ENCODE data around the gene MTX3.

Gene MTX3

DNA sequence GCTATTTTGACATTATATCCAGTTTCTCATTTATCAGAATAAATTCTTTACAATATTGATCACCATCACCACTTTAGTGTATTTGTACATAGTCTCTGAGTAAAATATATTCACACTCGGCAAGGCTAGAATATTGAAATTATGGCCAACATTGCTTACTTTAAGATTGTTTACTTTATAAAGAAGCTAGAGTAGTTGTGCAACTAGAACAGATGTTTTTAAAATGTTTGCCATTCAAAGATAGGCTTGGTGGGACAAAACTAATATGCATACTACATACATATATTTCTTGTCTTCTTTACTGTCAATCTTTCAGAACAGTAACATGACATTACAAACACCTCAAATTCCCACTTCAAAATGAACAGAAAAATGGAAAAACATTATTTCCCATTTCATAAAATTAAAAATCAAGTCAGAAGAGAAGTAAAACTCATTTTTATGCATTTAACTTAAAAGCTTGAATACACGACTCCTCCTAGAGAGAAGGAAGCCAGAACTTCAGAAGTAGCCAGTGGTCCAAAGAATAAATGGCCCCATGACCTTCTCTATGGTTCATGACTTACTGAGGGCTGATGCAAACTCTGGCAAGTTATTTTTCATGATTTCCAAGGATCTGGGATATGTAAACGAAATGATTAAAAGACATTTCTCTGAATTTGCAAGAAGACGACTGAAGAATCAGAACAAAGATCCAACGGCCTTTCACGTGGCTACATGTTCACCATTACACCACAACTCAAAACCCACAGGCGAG is 14.1 kb downstream of the MTX3 start:
- DNase-seq: no peak

DNA sequence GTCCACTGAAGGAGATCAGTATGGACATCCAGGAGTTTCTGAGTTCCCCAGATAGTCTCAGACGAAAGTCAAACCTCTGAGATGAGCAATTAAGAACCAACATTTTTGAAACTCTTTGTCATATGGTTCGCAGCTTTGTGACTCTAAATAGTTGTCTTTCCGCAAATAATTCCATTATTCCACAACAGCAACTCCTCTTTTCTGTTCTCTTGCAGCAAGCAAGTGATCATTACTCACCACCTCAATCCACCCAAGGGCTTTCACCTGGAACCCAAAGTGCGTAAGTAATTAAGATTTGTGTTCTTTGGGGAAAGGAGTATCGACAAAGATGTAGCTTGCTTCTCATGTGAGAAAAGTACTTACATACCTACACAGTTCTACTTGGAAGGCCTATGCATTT is 15.6 kb downstream of the MTX3 start:
- no peak for DNase-seq

DNA sequence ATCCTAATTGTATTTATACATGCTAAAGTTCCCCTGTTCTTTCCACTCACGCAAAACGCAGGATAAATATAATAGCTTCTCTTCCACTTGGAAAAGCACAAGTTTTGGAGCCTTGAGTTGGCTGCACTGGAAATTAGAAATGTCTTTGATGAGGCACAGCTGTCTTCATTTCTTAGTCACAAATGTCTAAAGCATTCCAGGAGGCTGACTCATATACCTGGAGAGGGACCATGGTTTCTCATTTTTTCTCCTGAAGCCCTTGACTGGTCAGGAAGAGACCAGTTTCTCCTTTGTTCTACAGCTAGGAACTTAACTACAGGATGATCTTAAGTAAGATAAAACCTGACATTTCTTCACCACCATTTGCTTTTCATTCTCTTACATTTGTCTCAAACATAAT is 16.2 kb downstream of the MTX3 start:
- DNase-seq: no peak

DNA sequence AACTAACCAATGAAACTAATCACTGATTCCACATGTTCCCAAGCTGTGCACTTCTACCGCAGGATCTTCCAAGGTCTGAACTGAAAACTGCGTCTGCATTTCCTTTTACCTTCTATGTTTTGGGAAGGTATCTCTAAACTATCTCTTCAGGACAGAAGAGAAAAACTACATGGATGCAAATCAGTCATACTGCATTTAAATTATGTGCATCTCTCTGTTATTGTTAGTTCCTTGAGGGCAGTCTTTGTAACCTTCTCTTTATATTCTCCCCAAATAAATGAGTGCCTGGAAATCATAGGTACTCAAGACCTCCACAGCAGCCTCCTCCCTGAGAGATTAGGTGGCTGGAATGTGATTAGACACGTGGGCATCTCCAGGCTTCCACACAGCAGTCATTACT is 17.1 kb downstream of the MTX3 start:
- no peak for DNase-seq

DNA sequence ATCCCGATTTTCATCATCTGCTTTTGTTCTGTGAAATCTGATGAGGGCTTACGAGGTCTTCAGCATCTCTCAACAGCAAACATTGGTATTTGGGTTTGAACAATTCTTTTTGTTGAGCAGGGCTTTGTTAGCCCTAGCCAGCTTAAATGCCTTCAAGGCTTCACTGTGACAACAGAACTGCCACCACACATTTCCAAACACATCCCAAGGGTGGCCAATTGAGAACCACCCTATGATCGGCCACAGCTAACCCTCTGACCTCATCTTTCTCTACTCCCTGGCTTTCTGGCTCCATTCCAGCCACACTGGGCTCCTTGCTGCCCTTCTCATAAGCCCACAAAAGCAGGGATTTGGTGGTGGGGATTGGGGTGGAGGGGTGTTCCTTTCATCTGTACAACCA is 17.6 kb downstream of the MTX3 start:
- DNase-seq: peak; percentile 39

DNA sequence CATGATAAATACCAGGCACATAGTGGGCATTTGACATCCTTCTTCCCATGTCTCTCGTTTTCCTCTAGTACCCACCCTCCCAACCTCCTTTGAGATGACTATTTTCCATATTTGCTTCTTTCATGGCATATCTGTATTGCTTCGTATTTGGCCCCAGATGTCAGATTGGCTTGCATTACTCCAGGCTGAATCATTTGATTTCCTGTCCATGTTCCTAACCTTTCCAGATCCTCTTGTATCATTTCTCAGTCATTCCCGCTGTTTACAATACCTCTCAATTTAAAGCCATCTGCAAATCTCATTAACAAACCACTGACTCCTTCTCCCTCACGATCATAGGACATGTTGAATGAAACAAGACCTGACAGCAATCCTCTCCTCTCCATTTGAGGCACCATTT is 19.9 kb downstream of the MTX3 start:
- DNase-seq: no peak

DNA sequence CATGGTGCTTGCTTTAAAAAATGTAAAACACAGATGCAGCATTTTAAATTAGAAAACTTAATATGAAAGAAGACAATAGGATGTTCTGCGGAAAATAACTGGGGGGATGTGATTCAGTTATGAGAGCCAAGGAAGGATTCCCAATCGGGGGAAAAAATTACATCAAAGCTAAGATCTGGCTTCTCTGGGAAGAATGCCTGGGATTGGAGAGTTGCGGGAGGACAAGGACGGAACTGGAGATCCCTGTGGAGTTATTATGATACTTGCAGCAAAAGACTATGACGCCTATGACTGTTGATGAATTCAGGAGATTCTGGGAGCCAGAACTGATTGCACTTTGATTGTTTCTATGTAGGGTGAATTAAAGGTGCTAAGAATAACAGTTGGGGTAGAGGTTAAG is 24.6 kb downstream of the MTX3 start:
- DNase-seq: no peak

DNA sequence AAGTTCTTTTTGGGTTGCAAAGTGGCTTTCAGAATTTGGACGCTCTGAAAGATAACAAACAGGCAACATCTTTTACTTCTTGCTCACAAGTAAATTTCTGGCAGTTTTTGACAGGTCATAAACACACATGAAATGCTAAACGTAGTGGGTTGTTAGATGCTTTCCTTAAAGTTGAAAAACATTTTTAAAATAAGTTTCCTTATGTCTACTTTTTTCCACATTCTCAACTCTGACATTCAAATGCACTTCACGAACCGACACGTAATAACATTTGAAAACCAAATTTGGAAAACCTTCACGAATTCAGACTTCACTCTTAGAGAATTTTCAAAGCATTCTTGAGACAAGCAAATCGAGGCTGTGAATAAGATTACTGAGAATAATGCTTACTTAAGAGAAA is 26.9 kb downstream of the MTX3 start:
- no peak for DNase-seq

DNA sequence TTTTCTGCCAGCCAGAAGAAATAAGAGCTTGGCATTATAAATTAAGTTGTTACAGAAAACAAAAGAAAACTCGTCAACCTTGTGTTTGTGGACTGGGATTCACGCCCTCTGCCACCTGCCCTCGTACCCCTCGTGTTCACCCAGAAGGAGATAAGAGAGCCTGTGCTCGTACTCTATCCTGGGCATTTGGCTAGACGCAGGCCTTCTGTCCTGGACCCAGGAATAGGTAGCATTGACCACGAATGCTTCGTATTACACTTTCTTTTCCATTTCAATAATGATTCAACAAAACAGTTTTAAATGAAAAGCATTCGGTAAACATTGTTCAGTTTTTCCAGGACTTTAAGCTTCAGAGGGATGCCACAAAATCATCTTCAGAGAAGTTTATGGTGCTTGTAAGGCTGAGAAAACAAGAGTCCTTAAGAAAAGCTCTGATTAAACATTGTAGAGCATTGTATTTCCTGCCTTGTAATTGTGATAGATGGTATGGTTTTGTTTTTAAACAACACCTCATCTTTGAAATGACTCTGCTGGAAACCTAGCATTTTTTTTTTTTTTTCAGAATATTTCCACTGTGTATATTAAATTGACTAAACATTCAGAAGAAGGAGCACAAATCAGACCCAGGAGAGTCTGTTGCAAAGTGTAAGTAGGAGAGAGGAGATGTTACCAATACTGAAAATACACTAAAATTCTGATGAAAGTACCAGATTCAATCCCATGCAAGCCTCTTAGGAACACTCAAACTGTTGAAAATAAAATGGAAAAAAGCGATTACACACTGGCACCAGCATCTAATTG is 27.6 kb downstream of the MTX3 start:
- DNase-seq: no peak

DNA sequence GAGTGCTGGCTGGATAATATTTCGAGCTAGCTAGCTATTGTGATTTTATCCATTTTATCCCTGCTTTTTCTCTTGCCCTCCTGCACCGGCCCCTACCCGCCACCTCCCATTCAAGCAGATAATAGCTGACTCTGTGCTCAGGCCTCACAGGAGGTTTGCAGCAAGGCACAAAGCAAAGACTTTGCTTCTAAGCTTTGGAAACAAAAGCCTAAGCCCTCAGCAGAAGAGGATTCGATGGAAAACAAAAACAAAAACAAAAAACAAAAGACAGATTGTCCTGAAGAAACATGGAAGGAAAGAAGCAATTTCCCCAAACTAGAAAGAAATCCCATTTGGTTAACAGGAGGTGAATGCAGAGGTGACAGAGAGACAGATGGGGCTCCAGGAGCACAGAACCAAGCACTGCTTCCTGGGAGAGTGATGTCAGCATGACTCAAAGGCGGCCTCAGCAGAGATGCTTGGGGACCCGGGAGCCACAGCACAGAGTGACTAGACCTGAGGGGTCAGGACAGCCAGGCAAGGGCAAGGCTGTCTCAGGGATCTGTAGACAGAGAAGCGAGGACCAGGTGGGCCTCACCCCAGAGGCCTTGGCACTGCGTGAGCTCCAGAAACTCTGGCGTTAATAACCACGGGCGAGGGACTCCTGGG is 28.4 kb downstream of the MTX3 start:
- DNase-seq: no peak

DNA sequence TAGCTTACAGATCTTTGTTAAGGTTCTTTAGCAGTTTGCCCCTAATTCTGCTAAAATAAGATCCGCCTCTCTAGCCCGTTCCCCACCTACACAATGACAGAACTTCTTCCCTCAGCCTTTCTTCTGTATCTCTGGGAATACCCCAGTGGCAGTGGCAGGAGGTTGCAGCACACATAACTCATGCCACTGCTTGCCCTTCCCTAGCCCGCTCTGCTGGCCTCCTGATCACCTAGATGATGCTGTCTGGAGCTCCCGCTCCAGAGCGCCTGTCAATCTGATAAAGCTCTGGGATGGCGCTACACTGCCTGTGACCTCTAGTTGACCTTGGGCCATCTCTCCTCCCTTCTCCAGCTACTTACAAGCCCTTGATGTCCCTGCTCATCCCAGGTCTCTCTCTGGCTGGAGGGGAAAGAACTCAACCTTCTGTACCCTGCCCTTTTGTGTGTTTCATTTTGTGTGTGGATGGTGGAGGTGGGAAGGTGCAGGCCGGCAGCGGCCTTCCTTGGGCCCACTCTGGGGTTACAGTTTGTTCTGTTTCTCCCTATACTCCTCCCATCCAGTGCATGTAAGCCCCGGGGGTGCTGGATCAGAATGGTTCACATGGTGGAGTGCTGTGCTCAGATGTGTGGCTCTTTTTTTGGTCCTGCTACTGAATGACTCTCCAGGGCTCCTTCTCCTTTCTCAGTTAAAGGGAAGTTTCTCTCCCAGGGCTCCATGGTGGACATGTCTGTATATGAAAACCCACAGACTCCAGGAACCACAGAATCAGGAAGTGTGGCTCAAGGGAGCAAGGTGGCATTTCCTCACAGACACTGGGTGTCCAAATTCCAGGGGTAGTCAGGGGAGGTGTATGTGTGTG is 29.1 kb downstream of the MTX3 start:
- no peak for DNase-seq

DNA sequence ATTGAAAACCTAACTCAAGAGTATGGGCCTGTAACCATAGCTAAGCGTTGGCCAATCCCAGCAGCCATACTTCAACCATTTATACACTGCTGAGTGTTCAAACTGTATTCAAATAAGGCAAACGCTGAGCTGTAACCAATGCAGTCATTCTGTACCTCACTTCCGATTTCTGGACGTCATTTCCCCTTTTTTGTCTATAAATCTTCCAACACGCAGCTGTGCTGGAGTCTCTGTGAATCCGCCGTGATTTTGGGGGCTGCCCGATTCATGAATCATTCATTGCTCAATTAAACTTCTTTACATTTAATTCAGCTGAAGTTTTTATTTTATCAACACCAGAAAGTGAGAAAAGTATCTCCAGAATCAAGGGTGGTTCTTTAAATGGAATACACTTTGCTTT is 31.7 kb downstream of the MTX3 start:
- no peak for DNase-seq

DNA sequence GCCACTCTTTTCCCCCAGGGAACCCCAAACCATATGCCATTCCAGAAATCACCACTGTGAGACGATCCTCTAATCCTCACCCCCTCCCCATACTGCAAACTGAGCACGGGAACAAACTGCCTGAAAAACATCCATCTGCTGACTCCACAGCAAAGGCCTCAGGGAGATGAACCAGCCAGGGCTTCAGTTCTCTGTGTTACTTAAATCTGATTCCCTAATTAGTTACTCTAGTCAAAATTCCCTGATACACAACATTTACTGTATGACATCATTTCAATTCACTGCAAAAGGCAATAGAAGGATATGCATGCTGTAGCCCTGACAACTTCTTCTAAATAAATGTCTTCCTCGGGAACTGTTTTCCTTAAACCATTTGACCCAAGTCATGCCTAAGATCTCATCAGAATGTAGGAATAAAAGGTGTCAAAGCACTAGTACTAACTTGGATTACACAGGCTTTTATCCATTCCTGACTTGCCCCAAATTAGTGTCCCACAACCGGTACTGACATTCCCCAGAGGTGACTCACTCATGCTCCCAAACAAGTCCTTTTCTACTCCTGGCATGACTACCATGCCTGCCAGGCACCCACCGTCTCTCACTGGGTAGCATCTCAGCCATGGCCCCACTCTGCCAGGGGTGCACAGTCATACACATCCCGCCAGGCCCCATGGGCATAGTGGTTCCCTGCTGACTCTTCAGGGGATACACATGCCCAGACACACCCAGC is 35.0 kb downstream of the MTX3 start:
- no peak for DNase-seq

DNA sequence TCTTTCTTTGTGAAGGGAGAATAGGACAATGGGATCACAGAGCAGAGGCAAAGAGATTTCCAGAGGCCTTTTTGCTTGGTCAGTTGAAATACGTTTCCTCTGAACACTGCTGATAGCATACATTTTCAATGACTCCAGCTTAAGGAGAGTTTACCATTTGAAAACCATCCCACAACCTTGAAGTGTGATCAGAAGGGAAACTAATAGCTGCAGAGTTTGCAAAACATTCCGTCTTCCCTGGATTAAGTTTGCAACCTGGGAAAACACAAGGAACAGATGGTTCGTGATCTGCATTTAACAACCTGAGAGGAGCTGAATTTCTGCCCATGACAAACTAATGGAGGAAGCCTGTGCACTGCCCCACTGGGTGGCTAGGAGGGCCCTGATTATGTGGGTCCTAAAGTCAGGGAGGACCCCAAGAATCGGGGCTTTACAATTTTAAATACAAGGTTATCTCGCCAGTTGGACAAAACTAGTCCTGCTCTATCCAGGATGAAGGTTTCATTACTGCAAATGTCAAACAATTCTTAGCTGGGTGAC is 35.6 kb downstream of the MTX3 start:
- DNase-seq: no peak

DNA sequence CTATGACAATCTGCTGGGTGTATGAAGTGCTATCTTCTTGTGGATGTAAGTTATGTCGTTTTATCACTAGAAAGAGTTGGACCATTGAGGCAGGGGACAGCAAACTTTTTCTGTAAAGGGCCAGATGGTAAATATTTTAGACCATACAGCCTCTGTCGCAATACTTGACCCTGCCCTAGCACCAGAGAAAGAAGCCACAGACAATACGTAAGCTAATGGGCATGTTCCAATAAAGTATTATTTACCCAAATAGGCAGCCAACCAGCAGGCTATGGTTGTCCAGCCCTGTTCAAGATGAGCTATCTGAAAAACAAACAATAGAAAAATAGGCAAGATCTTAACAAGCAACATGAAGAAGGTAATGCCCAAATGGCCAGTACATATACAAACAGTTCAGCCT is 36.4 kb downstream of the MTX3 start:
- DNase-seq: no peak

DNA sequence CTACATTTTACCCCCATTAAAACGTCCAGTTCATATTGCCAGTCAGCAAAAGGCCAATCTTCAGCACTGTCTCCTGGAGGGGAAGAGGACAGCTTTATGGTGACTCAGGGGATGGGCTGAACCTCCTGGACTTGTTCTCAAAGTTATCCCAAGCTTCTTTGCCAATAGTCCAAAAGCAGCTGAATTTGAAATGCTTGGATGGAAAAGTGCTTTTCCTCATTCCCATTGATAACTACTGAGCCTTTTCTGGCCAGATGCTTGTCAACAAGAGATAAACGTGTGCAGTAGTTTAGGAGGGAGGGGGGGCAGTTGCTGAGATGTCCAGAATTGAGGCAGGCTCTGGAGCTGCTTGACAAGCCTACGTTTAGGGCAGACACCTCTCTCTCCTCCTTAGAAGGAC is 43.5 kb downstream of the MTX3 start:
- no peak for DNase-seq

DNA sequence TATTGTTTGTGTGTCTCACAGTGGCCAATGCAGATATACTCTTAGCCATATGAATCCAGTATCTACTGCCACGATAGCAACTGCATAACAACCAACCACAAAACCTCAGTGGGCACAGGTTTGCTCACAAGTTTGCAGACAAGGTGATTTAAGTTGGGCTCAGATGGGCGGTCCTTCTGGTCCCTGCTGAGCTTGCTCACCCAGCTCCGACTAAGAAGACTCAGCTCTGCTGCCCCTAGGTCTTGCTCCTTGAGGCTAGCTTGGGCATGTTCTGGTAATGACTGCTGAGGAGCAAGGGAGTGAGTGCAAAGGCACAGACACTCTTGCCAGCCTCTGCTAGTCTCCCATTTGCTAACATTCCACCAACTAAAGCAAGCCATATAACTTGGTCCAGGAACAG is 52.6 kb downstream of the MTX3 start:
- no peak for DNase-seq

DNA sequence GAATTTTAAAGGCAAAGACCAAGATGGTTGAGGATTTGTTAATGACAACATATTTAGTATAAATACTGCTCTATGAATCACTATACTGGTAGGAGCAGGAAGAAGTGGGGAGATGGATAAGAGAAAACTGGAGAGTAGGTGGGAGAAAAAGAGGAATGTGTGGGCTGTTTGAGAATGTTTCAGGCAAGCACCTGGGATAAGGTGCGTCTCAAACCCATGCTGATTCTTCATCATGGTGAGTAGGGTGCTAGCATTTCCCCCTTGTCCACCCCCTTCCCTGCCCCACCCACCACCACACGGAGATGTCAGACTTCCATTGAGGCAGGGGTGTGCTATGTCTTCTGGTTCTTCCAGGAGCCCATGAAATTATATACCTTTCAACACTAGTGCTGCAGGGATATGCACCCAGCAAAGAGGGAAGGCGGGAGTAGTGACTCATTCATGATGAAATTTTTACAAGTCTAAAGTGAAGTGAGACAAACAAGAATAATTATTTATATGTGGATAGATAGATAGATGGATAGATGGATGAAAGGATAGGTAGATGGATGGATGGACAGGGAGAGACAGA is 54.3 kb downstream of the MTX3 start:
- DNase-seq: no peak

DNA sequence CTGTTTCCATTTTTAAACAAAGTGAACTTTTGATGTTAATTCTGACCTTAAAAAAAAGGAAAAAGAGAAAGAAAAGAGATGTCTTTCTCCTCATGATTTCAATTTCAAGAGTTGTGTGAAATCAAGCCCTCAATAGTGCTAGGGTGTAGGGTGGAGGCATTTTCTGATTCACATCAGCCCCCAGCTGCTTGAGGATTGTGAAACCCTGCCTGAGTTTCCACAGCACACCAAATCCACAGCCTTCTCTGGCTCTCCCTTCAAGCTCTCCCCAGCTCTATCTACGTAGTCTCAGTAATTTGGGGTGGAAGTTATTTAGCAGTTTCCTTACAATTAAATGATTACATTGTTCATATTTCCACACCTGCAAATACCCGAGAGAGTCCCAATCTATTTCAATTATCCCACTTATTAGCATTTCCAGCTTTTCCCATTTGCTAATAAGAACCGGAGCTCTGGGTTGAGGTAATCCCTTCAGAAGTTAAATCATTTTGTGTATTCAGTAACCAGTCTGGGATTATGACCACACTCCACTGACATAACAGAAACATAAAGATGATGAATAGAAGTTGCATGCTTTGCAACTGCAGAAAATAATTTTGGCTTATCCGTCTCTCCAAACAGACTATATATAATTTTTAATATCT is 54.9 kb downstream of the MTX3 start:
- DNase-seq: no peak

DNA sequence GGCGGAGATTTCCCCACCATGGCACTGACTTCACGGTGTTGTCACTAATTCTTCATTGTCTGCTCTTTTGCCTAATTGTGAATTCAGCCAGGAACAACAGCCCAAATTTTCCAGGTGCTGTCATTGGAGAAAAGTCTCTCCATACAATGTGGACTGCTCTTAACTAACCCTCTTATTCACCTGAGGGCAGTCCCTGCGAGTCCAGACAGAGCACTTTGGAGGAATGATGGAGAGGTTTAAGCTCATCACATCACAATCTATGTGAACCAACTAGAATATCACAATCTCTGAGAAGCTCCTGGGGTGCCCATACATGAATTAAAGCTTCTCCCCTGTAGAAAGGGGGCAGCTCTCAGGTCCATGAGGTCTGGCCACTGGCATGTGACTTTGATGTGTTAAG is 56.4 kb downstream of the MTX3 start:
- no peak for DNase-seq
